Stimulated activated CD8-positive, alpha-beta memory T cell treated with anti-CD3 and anti-CD28 coated beads, Interleukin-12 subunit alpha, Interleukin-12 subunit beta, amount 100 ng/mL, for 24 hours (primary cell): ENCODE results near the gene TSPAN5.

Experiments used
- DNase-seq: peaks from one replicate; pipeline ENCODE4 v3.0.0-alpha.2; 2020; ENCODE audit errors: extremely low read depth

Gene TSPAN5

DNA sequence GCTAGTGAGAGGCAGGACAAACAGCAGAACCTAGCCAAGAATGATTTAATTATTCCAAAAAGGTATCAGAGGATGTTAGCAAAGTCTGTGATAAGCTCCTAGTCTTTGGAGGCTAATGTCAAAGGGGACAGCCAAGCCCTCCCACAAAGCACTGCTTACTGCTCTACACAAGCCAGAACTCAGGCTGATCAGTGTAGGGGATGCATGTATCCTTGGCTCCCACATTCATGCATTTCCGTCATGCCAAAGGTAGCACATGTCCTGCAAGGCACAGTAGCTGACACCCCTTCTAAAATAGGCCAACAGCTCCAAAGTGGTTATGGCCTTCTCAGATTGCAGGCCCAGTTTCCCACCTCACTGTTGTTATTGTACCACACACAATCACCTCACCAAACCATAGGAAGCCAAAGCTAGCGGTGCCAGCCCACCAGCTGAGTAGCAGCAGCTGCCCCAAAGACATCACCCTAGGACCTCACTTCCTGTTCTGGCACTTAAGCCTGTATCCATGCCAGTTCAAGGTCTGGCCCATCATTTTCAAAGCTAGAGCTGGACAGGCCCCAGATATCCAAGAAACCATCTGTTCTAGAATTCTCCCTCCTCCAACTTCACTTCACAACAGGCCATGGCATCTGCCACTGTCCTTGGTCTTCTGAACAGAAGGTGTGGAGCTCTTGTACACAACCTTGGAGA is 40.9 kb downstream of the TSPAN5 start:
- no peak for DNase-seq

DNA sequence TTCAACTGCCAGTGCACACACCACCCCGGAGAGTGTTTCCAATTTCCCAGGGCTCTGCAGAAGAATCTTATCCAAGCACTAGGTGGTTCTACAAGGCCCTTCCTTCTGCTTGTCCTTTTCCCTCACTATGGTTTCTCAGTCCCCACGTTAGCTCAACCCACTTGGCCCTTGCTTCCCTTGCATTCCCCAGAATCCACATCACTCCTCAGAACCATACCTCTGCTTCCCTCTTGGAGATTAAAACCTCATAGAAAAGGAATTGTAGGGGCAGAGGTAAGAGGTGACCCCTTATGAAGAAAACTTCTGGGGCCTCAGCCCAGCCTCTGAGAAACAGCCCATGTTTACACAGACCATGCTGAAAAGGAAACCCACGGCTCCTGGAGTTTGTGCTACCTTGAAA is 42.4 kb downstream of the TSPAN5 start:
- no peak for DNase-seq

GRCh38 chr4:98614662-98615061 is 43.7 kb downstream of the TSPAN5 start:
- no peak for DNase-seq

DNA sequence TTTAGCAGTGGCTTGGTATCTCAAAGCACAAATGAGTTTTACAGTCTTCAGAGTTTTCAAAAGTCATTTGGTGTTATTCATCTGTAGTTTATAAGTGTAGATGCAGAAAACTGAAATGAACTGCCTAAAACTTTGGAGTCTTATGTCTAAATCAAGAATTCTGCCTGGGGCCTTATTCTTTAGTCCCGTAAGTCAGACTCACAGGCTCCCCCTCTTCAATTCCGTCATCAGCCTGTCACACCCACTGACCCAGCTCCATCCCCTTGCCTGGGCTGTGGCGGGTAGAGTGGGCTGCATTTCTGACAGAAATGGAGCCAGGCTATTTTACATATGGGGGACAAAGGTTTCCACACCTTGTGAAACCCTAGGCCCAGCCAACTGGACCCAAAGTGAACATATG is 44.3 kb downstream of the TSPAN5 start:
- DNase-seq = no peak

GRCh38 chr4:98613453-98614075 is 44.8 kb downstream of the TSPAN5 start:
- no peak for DNase-seq

GRCh38 chr4:98612318-98613250 is 45.8 kb downstream of the TSPAN5 start:
- DNase-seq = no peak

DNA sequence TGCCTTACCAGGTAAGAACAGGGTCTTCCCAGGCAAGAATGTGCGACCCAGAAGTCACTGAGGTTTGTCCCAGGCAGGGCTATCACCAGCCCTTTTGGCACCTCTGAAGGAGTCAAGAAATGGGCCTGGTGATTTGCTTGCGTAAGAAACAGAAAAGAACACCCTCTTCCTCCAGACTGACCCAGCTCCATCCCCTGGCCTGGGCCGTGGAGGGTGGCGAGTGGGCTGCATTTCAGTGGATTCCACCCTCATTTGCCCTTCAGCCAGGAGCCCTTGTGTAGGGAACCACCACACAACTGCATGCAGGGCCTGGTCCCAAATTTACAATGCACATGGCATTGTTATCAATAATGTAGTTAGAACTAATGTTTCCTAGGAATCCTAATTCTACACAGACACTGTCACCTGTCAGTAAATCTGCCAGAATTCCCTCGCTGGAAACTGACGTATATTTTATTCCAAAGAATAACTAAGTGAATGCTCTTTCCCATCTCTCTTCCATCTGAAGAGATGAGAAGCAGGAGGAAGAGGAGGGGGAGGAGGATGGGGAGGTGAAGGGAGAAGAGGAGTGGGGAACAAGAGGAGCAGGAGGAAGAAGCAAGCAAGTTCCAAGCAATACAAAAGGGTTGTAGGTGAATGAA is 46.6 kb downstream of the TSPAN5 start:
- DNase-seq = no peak

- no peak for DNase-seq
Observed at GRCh38 chr4:98610926-98611676, 47.3 kb downstream of the TSPAN5 start.

DNA sequence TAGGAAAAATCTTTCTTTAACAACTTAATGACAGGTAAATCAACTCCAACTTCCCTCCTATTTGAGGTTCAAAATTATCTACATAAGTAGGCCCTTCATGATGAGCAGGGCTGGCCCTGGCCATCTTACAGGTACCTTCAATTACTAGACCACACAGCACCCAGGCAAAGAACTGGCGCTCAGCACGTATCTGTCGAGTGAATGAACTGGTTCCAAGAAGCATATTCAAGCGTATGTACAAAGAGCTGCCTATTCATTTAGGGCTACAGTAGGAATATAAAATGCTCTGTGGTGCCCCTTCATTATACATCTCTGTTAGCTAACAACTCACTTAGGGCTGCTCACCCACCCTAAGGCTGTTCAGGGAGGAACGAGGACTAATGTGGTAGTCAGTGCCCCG is 48.0 kb downstream of the TSPAN5 start:
- DNase-seq = no peak

DNA sequence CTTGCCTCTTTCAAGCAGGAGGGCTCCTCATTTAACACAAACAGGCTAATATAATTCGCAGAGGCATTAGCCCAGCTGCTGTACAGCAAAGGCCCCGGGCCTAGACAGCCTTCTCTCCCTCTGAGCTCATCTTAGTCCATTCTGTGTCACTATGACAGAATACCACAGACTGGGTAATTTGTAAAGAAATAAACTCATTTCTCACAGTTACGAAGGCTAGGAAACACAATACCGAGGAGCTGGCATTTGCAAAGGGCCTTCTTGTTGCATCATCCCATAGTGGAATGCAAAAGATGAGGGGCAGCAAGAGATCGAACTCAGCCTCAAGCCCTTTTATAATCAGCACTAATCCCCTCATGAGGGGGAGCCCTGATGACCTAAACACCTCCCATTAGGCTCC is 48.5 kb downstream of the TSPAN5 start:
- no peak for DNase-seq

DNA sequence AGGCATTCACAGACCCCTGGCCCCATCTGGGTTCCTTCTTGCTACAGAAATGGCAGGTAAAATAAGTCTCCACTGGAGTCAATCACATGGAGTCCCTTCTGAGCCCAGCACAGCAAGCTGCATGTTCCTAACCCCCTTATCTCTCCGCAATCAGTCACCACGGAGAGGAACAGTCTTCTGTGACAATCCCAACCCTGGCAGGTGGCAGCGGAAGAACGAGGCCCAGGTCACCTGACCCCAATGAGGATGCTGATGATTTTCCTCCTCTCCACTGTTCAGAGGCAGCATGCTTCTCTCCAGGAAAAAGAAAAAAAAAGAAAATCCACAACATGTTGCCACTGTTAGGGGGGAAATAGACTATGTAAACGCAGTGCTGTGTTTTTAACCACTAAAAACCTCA is 50.1 kb downstream of the TSPAN5 start:
- no peak for DNase-seq

- no peak for DNase-seq
Observed at GRCh38 chr4:98606894-98607293, 51.5 kb downstream of the TSPAN5 start.

DNA sequence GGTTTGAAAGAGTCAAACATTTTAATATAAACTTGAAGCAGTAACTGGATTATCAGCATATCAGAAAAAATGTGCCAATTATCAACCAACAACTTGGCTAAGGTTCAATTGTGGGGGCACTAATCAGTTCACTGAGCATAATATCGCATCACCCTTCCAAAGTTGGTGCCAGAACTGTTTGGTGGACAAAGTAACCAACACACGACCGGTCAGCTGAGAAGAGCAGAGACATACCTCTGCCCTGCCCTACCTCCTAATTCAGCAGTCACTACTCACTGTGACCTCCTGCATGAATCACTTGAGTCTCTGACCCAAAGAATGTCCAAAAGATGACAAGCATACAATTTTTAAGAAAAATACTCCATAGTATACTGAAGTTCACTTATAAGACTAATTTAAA is 53.2 kb downstream of the TSPAN5 start:
- no peak for DNase-seq

DNA sequence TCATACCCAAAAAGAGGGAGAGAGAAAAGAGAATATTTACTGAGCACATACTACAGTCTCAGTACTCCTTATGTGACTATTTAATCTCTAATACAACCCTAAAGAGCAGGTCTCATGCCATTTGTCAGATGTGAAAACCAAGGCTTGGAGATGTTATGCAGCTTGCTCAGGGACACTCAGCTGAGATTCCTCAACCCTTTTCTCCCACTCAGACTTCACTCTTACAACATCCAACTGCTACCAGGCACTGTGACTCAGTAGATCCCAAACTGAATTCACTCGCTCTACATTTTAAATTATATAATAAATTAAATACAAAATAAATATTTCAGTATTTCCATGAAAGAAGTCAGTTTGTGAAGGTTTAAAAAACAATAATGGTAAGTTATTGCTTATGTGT is 53.7 kb downstream of the TSPAN5 start:
- DNase-seq = no peak

DNA sequence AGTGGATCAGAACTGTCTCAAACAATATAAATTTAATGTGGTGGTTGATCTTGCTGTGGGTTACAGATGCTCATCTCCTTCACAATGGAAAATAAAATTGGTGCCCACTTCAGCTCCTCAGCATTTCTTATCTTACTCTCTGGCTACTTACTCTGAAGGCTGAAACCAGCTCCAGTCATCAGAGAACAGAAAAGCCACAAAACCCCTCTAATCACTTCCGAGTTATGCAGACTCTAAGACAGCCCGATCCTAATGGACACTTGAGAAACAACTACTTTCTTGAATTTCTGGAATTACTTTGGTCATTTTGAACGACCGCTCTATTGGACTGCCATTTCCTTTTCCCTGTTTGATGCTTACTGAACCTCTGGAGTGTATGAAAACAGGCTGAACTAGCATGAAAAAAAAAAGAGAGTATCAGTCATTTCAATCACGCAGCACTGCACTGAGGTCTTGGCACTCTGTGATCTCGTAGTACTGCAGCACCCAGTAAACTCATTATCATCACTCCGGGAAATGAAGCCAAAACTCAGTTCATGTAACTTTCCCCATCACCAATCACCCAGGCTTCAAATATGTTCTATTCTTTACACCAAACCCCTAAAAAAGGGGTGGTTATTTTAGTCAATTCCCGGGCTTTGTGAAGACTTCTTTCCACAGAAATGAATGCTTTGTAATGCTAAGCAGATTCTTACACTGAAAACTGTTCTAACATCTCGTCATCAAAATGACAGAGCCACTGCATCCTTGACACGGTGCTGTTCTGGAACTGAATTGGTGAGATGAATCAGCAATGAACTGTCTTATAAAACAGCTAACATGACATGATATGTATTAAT is 54.5 kb downstream of the TSPAN5 start:
- DNase-seq = no peak

DNA sequence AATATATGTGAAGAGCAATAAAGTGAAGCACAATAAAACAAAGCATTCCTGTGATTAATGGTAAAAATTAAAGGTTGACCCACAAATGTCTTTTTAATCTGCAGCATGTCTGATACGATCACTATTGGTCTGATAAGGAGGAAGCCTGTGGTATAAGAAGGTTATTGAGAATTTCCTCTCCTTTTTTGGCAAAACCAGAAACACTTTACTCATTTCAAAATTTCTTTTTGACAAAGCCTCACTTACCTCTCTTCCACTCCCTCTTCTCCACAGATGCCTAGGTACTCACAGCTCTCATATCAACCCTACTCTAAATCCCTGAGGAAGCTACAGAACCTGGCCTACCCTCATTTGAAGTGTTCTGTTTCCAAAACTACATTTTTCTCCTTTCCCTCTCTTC is 56.1 kb downstream of the TSPAN5 start:
- DNase-seq = no peak

GRCh38 chr4:98601708-98602107 is 56.7 kb downstream of the TSPAN5 start:
- DNase-seq = no peak

DNA sequence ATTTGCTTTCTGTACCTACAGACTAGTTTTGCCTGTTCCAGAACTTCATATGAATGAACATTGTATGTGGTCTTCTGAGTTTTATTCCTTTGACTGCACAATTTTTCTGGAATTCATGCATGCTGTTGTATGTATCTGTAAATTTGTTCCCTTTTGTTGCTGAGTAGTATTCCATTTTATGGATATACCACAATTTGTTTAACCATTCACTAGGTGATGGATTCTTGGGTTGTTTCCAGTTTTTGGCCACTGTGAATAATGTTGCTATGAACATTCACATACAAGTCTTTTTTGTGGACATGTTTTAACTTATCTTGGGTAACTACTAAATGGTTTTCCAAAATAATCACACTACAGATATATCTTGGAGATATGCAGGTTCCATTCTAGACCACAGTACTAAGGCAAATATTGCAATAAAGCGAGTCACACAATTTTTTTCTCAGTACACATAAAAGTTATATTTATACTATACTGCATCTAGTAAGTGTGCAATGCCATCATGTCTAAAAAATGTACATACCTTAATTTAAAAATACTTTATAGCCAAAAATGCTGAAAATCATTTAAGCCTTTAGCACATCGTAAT is 58.7 kb downstream of the TSPAN5 start:
- no peak for DNase-seq

DNA sequence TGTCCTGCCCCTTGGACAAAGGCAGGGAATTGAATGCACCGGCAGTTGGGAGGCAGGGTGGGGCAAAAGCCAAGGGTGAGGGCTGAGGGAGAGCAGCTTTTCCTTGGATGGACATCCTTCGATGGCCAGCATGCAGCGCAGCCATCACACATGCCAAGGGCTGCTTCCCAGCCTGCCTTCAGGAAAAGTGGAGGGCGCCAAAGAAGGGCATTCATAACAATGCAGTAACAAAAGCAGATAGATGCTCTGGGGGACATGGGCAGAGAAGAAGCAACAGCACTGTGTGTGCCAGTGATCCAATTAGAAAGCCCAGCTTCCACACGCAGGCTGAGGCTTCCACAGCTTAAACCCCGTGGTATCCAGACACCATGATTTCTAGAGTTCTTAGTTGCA is 71.5 kb downstream of the TSPAN5 start:
- no peak for DNase-seq

DNA sequence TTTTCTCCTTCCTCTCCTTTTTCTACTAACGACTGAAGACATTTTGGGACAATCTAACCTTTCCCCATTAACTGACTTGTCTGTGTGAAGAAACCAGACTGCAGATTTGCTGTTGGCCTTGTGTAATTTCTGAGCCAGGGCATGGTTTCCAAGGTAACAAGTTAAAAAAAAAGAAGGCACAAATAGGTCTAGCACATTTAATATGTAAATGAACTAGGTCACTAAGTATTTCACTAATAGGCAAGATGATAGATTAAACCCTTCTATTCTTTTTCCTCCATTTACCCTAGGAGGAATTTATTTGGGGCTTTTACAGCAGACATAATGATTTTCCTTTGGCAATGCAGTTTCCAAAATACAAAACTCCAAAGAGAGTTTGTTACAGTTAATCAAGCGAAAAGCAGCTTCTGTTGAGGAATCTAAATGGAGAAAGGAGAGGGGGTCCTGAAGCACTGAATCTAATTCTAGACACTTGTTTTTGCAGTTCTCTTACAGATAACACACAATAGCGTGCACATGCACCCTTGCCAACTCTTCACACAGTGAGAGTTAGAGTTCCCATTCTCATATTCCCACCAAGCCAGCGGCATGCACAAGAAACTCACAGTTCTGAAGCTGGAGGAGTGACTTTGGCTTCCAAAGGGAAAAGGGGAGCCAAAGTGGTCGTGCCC is 72.0 kb downstream of the TSPAN5 start:
- DNase-seq = no peak
